NCI-H345 treated with DMSO at 0.1 percent for 48 hours (cell line): Measurements from ENCODE around the gene IFITM1.
"Not testable (repeated sequence)": the region's sequence is repeated elsewhere in the genome, so short reads cannot be mapped to it uniquely, and the experiment has no call there.

Experiments
- DNase-seq: peaks from one replicate; lab custom pipeline; 2025; ENCODE audit not compliant: unreplicated experiment; lab: John Stamatoyannopoulos, UW

The IFITM1 gene

GRCh38 chr11:325796-326591 lies 12.2 kb downstream of the IFITM1 start:
- DNase-seq: no peak

GRCh38 chr11:326592-326841 lies 12.7 kb downstream of the IFITM1 start:
- DNase-seq: no peak

GRCh38 chr11:326842-327580 lies 13.2 kb downstream of the IFITM1 start:
- DNase-seq: no peak

GRCh38 chr11:327581-327923 lies 13.7 kb downstream of the IFITM1 start:
- no peak for DNase-seq

GRCh38 chr11:328012-328411 lies 14.2 kb downstream of the IFITM1 start:
- DNase-seq: no peak

- not testable (repeated sequence) for DNase-seq
These were observed 14.8 kb downstream of the IFITM1 start for GRCh38 chr11:328516-329100.

- no peak for DNase-seq
These were observed 16.0 kb downstream of the IFITM1 start for GRCh38 chr11:329886-330253.

- no peak for DNase-seq
These were observed 16.5 kb downstream of the IFITM1 start for GRCh38 chr11:330307-330693.

GRCh38 chr11:330694-331357 lies 17.0 kb downstream of the IFITM1 start:
- DNase-seq: no peak

GRCh38 chr11:331358-332060 lies 17.7 kb downstream of the IFITM1 start:
- no peak for DNase-seq

GRCh38 chr11:332651-333480 lies 19.0 kb downstream of the IFITM1 start:
- DNase-seq: no peak

GRCh38 chr11:333616-334263 lies 19.9 kb downstream of the IFITM1 start:
- not testable (repeated sequence) for DNase-seq

GRCh38 chr11:334264-334994 lies 20.6 kb downstream of the IFITM1 start:
- no peak for DNase-seq

GRCh38 chr11:335779-336658 lies 22.2 kb downstream of the IFITM1 start:
- DNase-seq: no peak

GRCh38 chr11:336659-337198 lies 22.9 kb downstream of the IFITM1 start:
- no peak for DNase-seq

GRCh38 chr11:337711-338110 lies 23.9 kb downstream of the IFITM1 start:
- no peak for DNase-seq

- DNase-seq: no peak
These were observed 26.1 kb downstream of the IFITM1 start for GRCh38 chr11:339963-340362.
